Common myeloid progenitor, CD34-positive (primary cell): Measurements from ENCODE around the gene SMAD6.

Experiments used
- CTCF ChIA-PET: fragments of 350-600 bp; sonication (Branson Sonifier 250); formaldehyde crosslinking; loops from one replicate; lab custom pipeline; 2021; ENCODE audit warnings: antibody characterized with exemption; lab: Charles Lee
- POLR2A ChIA-PET: fragments of 350-600 bp; sonication (Branson Sonifier 250); formaldehyde crosslinking; loops from one replicate; lab custom pipeline; 2021; ENCODE audit warnings: antibody characterized with exemption; lab: Charles Lee
- DNase-seq, 3 donors: peaks; one replicate each; pipeline versions ENCODE4 v3.0.0 to v3.0.0-alpha.2; 2013
- H3K27ac ChIP-seq, 2 experiments: 1 replicate in 1 of 2; 2 replicates in 1 of 2; pipeline ENCODE4 v1.7.0; 2013; ENCODE audit warnings: inconsistent platforms in 2 of 2, low read length in 2 of 2, mild to moderate bottlenecking in 2 of 2, low read depth in 1 of 2, moderate library complexity in 1 of 2; ENCODE audit not compliant: severe bottlenecking in 2 of 2, insufficient read depth in 1 of 2, poor library complexity in 1 of 2
- H3K27me3 ChIP-seq, 5 experiments: replicated peaks in 2 of 5; 1 replicate in 3 of 5; 2 replicates in 2 of 5; pipeline versions ENCODE4 v1.6.1 to v1.7.0; 2013; ENCODE audit warnings: low read length in 4 of 5, mild to moderate bottlenecking in 2 of 5, moderate library complexity in 2 of 5, inconsistent platforms in 1 of 5; ENCODE audit not compliant: insufficient read depth in 5 of 5, control insufficient read depth in 4 of 5
- H3K36me3 ChIP-seq, 4 experiments: 1 replicate in 2 of 4; 2 replicates in 2 of 4; pipeline versions ENCODE4 v1.6.1 to v1.7.0; 2013; ENCODE audit warnings: low read length in 3 of 4, control low read depth in 1 of 4, mild to moderate bottlenecking in 1 of 4; ENCODE audit not compliant: control insufficient read depth in 4 of 4, insufficient read depth in 4 of 4
- H3K4me1 ChIP-seq, 4 experiments: 1 replicate in 3 of 4; 2 replicates in 1 of 4; pipeline versions ENCODE4 v1.6.1 to v1.7.1; 2013; ENCODE audit warnings: low read length in 3 of 4, mild to moderate bottlenecking in 3 of 4, control low read depth in 1 of 4, inconsistent platforms in 1 of 4, moderate library complexity in 1 of 4; ENCODE audit not compliant: control insufficient read depth in 4 of 4, insufficient read depth in 4 of 4; ENCODE audit errors: control extremely low read depth in 1 of 4
- H3K4me3 ChIP-seq, 7 experiments: 1 replicate in 4 of 7; 2 replicates in 3 of 7; pipeline versions ENCODE4 v1.5.1 to v1.7.0; 2013; ENCODE audit warnings: mild to moderate bottlenecking in 7 of 7, low read length in 6 of 7, moderate library complexity in 6 of 7, inconsistent platforms in 2 of 7, low read depth in 2 of 7, control low read depth in 1 of 7; ENCODE audit not compliant: insufficient read depth in 4 of 7, control insufficient read depth in 1 of 7; ENCODE audit errors: extremely low read depth in 1 of 7
- H3K9me3 ChIP-seq, 5 experiments: 1 replicate in 4 of 5; 2 replicates in 1 of 5; pipeline versions ENCODE4 v1.6.1 to v1.7.1; 2013; ENCODE audit warnings: low read length in 4 of 5, mild to moderate bottlenecking in 2 of 5, inconsistent platforms in 1 of 5, low read depth in 1 of 5, moderate library complexity in 1 of 5; ENCODE audit not compliant: control insufficient read depth in 4 of 5, insufficient read depth in 2 of 5; ENCODE audit errors: control extremely low read depth in 1 of 5
- WGBS: methylation state at CpG from one replicate; pipeline ENCODE4 v1.1.5; 2013; ENCODE audit not compliant: insufficient coverage; 5-methylcytosine and 5-hydroxymethylcytosine counted together

The SMAD6 gene

GRCh38 chr15:66783725-66784124 lies 81.7 kb downstream of the SMAD6 start:
- no peaks in the 10 kb centered on the region for H3K9me3 ChIP-seq
- 96% methylated on average over 6 of the region's 7 CpGs for WGBS
- ChIA-PET POLR2A (interaction anchor here (0.7 kb wide), 1 partner anchor 69 kb away, joined by 3 read pairs; no protein-coding TSS in a partner anchor), CTCF (interaction anchor here (1.5 kb wide), 1 partner anchor 68 kb away, joined by 4 read pairs; no protein-coding TSS in a partner anchor)
- H3K36me3 ChIP-seq: peaks cover 0 to 5% (median 0%) of the 10 kb centered on the region in 4 experiments
- no peak for DNase-seq
- peaks cover 0 to 9% (median 0%) of the 10 kb centered on the region in 4 experiments for H3K4me1 ChIP-seq
- no peaks in the 10 kb centered on the region for H3K27me3 ChIP-seq
- no peak overlapping the region for H3K27ac ChIP-seq
- no peak overlapping the region for H3K4me3 ChIP-seq

GRCh38 chr15:66784174-66784573 lies 82.1 kb downstream of the SMAD6 start:
- Histone ChIP-seq H3K36me3 (peaks cover 0 to 5% (median 0%) of the 10 kb centered on the region in 4 experiments), H3K4me3 (no peak overlapping the region), H3K27me3 (no peaks in the 10 kb centered on the region), H3K27ac (no peak overlapping the region), H3K9me3 (no peaks in the 10 kb centered on the region), H3K4me1 (peaks cover 0 to 9% (median 0%) of the 10 kb centered on the region in 4 experiments)
- 100% methylated on average over 3 of the region's 4 CpGs for WGBS
- no peak for DNase-seq
- POLR2A ChIA-PET: interaction anchor here (0.7 kb wide), 1 partner anchor 68 kb away, joined by 3 read pairs; no protein-coding TSS in a partner anchor
- CTCF ChIA-PET: interaction anchor here (1.5 kb wide), 1 partner anchor 67 kb away, joined by 4 read pairs; no protein-coding TSS in a partner anchor

- no peaks in the 10 kb centered on the region for H3K9me3 ChIP-seq
- ChIA-PET CTCF (no interaction called here), POLR2A (no interaction called here)
- H3K36me3 ChIP-seq: peaks cover 0 to 1% (median 0%) of the 10 kb centered on the region in 4 experiments
- no peak overlapping the region for H3K27ac ChIP-seq
- H3K27me3 ChIP-seq: no peaks in the 10 kb centered on the region
- peaks cover 0 to 7% (median 0%) of the 10 kb centered on the region in 4 experiments for H3K4me1 ChIP-seq
- DNase-seq: no peak
- 87% methylated on average over 4 of the region's 5 CpGs for WGBS
- no peak overlapping the region for H3K4me3 ChIP-seq
These were observed 83.6 kb downstream of the SMAD6 start for GRCh38 chr15:66785637-66786036.

- CTCF ChIA-PET: no interaction called here
- H3K27ac ChIP-seq: no peak overlapping the region
These were observed 84.2 kb downstream of the SMAD6 start for GRCh38 chr15:66786222-66786621.

GRCh38 chr15:66786708-66787488 lies 84.9 kb downstream of the SMAD6 start:
- Histone ChIP-seq H3K27me3 (no peaks in the 10 kb centered on the region), H3K4me1 (peaks cover 0 to 7% (median 0%) of the 10 kb centered on the region in 4 experiments), H3K27ac (no peak overlapping the region), H3K9me3 (no peaks in the 10 kb centered on the region), H3K36me3 (no peaks in the 10 kb centered on the region), H3K4me3 (no peak overlapping the region)
- peak in 1 of 3 donors; percentile 23 for DNase-seq
- 90% methylated on average over 5 of the region's 8 CpGs for WGBS
- POLR2A ChIA-PET: no interaction called here
- CTCF ChIA-PET: no interaction called here

More at GRCh38 chr15:66786222-66786621, 84.2 kb downstream of the SMAD6 start:
- DNase-seq: no peak
- peaks cover 0 to 7% (median 0%) of the 10 kb centered on the region in 4 experiments for H3K4me1 ChIP-seq
- WGBS: 100% methylated on average over 2 of the region's 4 CpGs
- H3K36me3 ChIP-seq: no peaks in the 10 kb centered on the region
- H3K27me3 ChIP-seq: no peaks in the 10 kb centered on the region
- no peaks in the 10 kb centered on the region for H3K9me3 ChIP-seq
- H3K4me3 ChIP-seq: no peak overlapping the region
- POLR2A ChIA-PET: no interaction called here

GRCh38 chr15:66787489-66787871 lies 85.4 kb downstream of the SMAD6 start:
- ChIA-PET POLR2A (no interaction called here), CTCF (no interaction called here)
- 100% methylated on average over 1 of the region's 1 CpG for WGBS
- no peak for DNase-seq
- Histone ChIP-seq H3K27me3 (no peaks in the 10 kb centered on the region), H3K4me3 (no peak overlapping the region), H3K36me3 (no peaks in the 10 kb centered on the region), H3K27ac (no peak overlapping the region), H3K9me3 (no peaks in the 10 kb centered on the region), H3K4me1 (peaks cover 0 to 7% (median 0%) of the 10 kb centered on the region in 4 experiments)

- ChIA-PET CTCF (no interaction called here), POLR2A (no interaction called here)
- Histone ChIP-seq H3K4me3 (no peak overlapping the region), H3K4me1 (peaks cover 0 to 7% (median 0%) of the 10 kb centered on the region in 4 experiments), H3K9me3 (no peaks in the 10 kb centered on the region), H3K27me3 (no peaks in the 10 kb centered on the region), H3K27ac (no peak overlapping the region), H3K36me3 (no peaks in the 10 kb centered on the region)
- no CpG with 5 or more reads among the region's 4 CpGs for WGBS
- no peak for DNase-seq
These were observed 86.0 kb downstream of the SMAD6 start for GRCh38 chr15:66788024-66788423.
